Mesenchymal stem cell (in vitro differentiated cells and primary cell): ENCODE data around the gene FRMD8.

Source experiments
- DNase-seq: peaks from one replicate; pipeline ENCODE4 v3.0.0-alpha.2; 2013
- H2AFZ ChIP-seq: one replicate; pipeline ENCODE4 v1.6.1; 2013; ENCODE audit warnings: low read depth, mild to moderate bottlenecking, control low read depth, inconsistent platforms, low read length, moderate library complexity
- H2AK5ac ChIP-seq: 2 replicates; pipeline ENCODE4 v1.6.1; 2013; ENCODE audit warnings: low read length, moderate library complexity, mild to moderate bottlenecking, inconsistent platforms; ENCODE audit not compliant: severe bottlenecking
- H2BK120ac ChIP-seq: one replicate; pipeline ENCODE4 v1.6.1; 2013; ENCODE audit warnings: low read depth, mild to moderate bottlenecking, inconsistent platforms, low read length, moderate library complexity
- H2BK12ac ChIP-seq, 2 experiments: one replicate each; pipeline ENCODE4 v1.6.1; 2013; ENCODE audit warnings: inconsistent platforms in 2 of 2, low read length in 2 of 2, mild to moderate bottlenecking in 2 of 2, moderate library complexity in 2 of 2, control low read depth in 1 of 2
- H2BK15ac ChIP-seq: one replicate; pipeline ENCODE4 v1.6.1; 2013; ENCODE audit warnings: mild to moderate bottlenecking, low read depth, inconsistent platforms; ENCODE audit not compliant: poor library complexity, severe bottlenecking
- H2BK5ac ChIP-seq: 2 replicates; pipeline ENCODE4 v1.6.1; 2013; ENCODE audit warnings: low read depth, mild to moderate bottlenecking, low read length, control low read depth, inconsistent platforms; ENCODE audit not compliant: poor library complexity, severe bottlenecking
- H3K14ac ChIP-seq, 2 experiments: one replicate each; pipeline ENCODE4 v1.6.1; 2013; ENCODE audit warnings: inconsistent platforms in 2 of 2, low read length in 2 of 2, control low read depth in 1 of 2, mild to moderate bottlenecking in 1 of 2, moderate library complexity in 1 of 2
- H3K18ac ChIP-seq, 2 experiments: one replicate each; pipeline ENCODE4 v1.6.1; 2013; ENCODE audit warnings: inconsistent platforms in 2 of 2, low read length in 2 of 2, control low read depth in 1 of 2, low read depth in 1 of 2, mild to moderate bottlenecking in 1 of 2
- H3K23ac ChIP-seq, 2 experiments: one replicate each; pipeline ENCODE4 v1.6.1; 2013; ENCODE audit warnings: inconsistent platforms in 2 of 2, low read length in 2 of 2, mild to moderate bottlenecking in 2 of 2, moderate library complexity in 2 of 2, control low read depth in 1 of 2
- H3K27ac ChIP-seq: 2 replicates; pipeline ENCODE4 v1.5.1; 2013; ENCODE audit warnings: mild to moderate bottlenecking, moderate library complexity, low read length, control low read depth, inconsistent platforms; ENCODE audit not compliant: poor library complexity, severe bottlenecking
- H3K27me3 ChIP-seq, 2 experiments: 2 replicates each; pipeline versions ENCODE4 v1.6.1 to v1.7.0; 2013; ENCODE audit warnings: low read length in 2 of 2, mild to moderate bottlenecking in 2 of 2, moderate library complexity in 2 of 2, control low read depth in 1 of 2, inconsistent platforms in 1 of 2; ENCODE audit not compliant: control insufficient read depth in 1 of 2, insufficient read depth in 1 of 2
- H3K36me3 ChIP-seq, 2 experiments: 2 replicates each; pipeline versions ENCODE4 v1.6.1 to v1.7.0; 2013; ENCODE audit warnings: low read length in 2 of 2, control low read depth in 1 of 2, inconsistent platforms in 1 of 2, low read depth in 1 of 2, mild to moderate bottlenecking in 1 of 2; ENCODE audit not compliant: insufficient read depth in 2 of 2, control insufficient read depth in 1 of 2
- H3K4ac ChIP-seq, 2 experiments: one replicate each; pipeline ENCODE4 v1.6.1; 2013; ENCODE audit warnings: inconsistent platforms in 2 of 2, low read length in 2 of 2, mild to moderate bottlenecking in 2 of 2, moderate library complexity in 2 of 2, control low read depth in 1 of 2, low read depth in 1 of 2
- H3K4me1 ChIP-seq: 2 replicates; pipeline ENCODE4 v1.6.1; 2013; ENCODE audit warnings: low read depth, low read length, control low read depth; ENCODE audit not compliant: control insufficient read depth, insufficient read depth
- H3K4me2 ChIP-seq: 2 replicates; pipeline ENCODE4 v1.6.1; 2013; ENCODE audit warnings: low read length, mild to moderate bottlenecking, inconsistent platforms; ENCODE audit not compliant: poor library complexity, severe bottlenecking
- H3K4me3 ChIP-seq, 2 experiments: 2 replicates each; pipeline versions ENCODE4 v1.5.1 to v1.7.0; 2013; ENCODE audit warnings: low read length in 2 of 2, mild to moderate bottlenecking in 2 of 2, control low read depth in 1 of 2, low read depth in 1 of 2; ENCODE audit not compliant: insufficient read depth in 1 of 2
- H3K79me1 ChIP-seq: replicated peaks from 2 replicates; pipeline ENCODE4 v1.6.1; 2013; ENCODE audit warnings: mild to moderate bottlenecking, control low read depth, low read length, inconsistent platforms; ENCODE audit not compliant: poor library complexity, severe bottlenecking
- H3K9ac ChIP-seq: 2 replicates; pipeline ENCODE4 v1.7.0; 2013; ENCODE audit warnings: mild to moderate bottlenecking, low read length, moderate library complexity
- H3K9me3 ChIP-seq: 2 replicates; pipeline ENCODE4 v1.7.0; 2013; ENCODE audit warnings: mild to moderate bottlenecking, low read length; ENCODE audit not compliant: control insufficient read depth
- H4K8ac ChIP-seq: one replicate; pipeline ENCODE4 v1.6.1; 2013; ENCODE audit warnings: inconsistent platforms, mild to moderate bottlenecking, low read length, moderate library complexity
- H4K91ac ChIP-seq: one replicate; pipeline ENCODE4 v1.6.1; 2013; ENCODE audit warnings: mild to moderate bottlenecking, low read length, inconsistent platforms
- WGBS: methylation state at CpG from one replicate; pipeline ENCODE4 v1.1.7; 2013; ENCODE audit warnings: mixed read lengths; 5-methylcytosine and 5-hydroxymethylcytosine counted together

FRMD8 gene

GRCh38 chr11:65399845-65400244, 13.4 kb downstream of the FRMD8 start:
- Histone ChIP-seq H2AK5ac (no peak overlapping the region), H3K14ac (no peak overlapping the region), H2BK15ac (no peak overlapping the region), H3K4me2 (no peak overlapping the region), H3K27ac (no peak overlapping the region), H4K91ac (no peak overlapping the region), H3K27me3 (no peaks in the 10 kb centered on the region), H4K8ac (no peak overlapping the region), H3K79me1 (peaks cover 51% of the 10 kb centered on the region), H2AFZ (no peak overlapping the region), H3K36me3 (peaks cover 85 to 87% of the 10 kb centered on the region in 2 experiments), H2BK5ac (no peak overlapping the region), H3K4me1 (peaks cover 7% of the 10 kb centered on the region), H3K9me3 (no peaks in the 10 kb centered on the region), H2BK120ac (no peak overlapping the region), H3K9ac (no peak overlapping the region), H3K18ac (no peak overlapping the region), H2BK12ac (no peak overlapping the region), H3K4ac (no peak overlapping the region), H3K23ac (no peak overlapping the region), H3K4me3 (no peak overlapping the region)
- WGBS, result 96% methylated on average over 10 of the region's 10 CpGs
- DNase-seq, result no peak

GRCh38 chr11:65400307-65401072, 14.1 kb downstream of the FRMD8 start:
- Histone ChIP-seq H3K14ac (no peak overlapping the region), H4K91ac (no peak overlapping the region), H3K23ac (no peak overlapping the region), H2AK5ac (no peak overlapping the region), H2BK15ac (no peak overlapping the region), H3K36me3 (peaks cover 87 to 89% of the 10 kb centered on the region in 2 experiments), H2BK120ac (no peak overlapping the region), H3K79me1 (peaks cover 54% of the 10 kb centered on the region), H2AFZ (no peak overlapping the region), H3K4me2 (no peak overlapping the region), H3K27ac (no peak overlapping the region), H2BK5ac (no peak overlapping the region), H3K4me3 (no peak overlapping the region), H3K4me1 (peaks cover 10% of the 10 kb centered on the region), H3K9me3 (no peaks in the 10 kb centered on the region), H3K9ac (no peak overlapping the region), H4K8ac (no peak overlapping the region), H3K18ac (no peak overlapping the region), H2BK12ac (no peak overlapping the region), H3K4ac (no peak overlapping the region), H3K27me3 (no peaks in the 10 kb centered on the region)
- DNase-seq, result no peak
- 97% methylated on average over 12 of the region's 17 CpGs for WGBS

GRCh38 chr11:65401073-65401802, 14.8 kb downstream of the FRMD8 start:
- no peak overlapping the region for H3K4ac ChIP-seq
- no peak overlapping the region for H3K9ac ChIP-seq
- H3K36me3 ChIP-seq, result peaks cover 84 to 85% of the 10 kb centered on the region in 2 experiments
- no peak overlapping the region for H2AFZ ChIP-seq
- H2BK15ac ChIP-seq, result no peak overlapping the region
- DNase-seq, result no peak
- no peak overlapping the region for H4K8ac ChIP-seq
- no peak overlapping the region for H2BK120ac ChIP-seq
- H3K14ac ChIP-seq, result no peak overlapping the region
- 84% methylated on average over 16 of the region's 16 CpGs for WGBS
- no peak overlapping the region for H3K18ac ChIP-seq
- H4K91ac ChIP-seq, result no peak overlapping the region
- H2BK5ac ChIP-seq, result no peak overlapping the region
- no peak overlapping the region for H3K23ac ChIP-seq
- H2AK5ac ChIP-seq, result no peak overlapping the region
- peaks cover 10% of the 10 kb centered on the region for H3K4me1 ChIP-seq
- H3K27ac ChIP-seq, result no peak overlapping the region
- no peak overlapping the region for H2BK12ac ChIP-seq
- no peaks in the 10 kb centered on the region for H3K9me3 ChIP-seq
- no peak overlapping the region for H3K4me2 ChIP-seq
- H3K4me3 ChIP-seq, result no peak overlapping the region
- H3K79me1 ChIP-seq, result peaks cover 46% of the 10 kb centered on the region
- no peaks in the 10 kb centered on the region for H3K27me3 ChIP-seq

- Histone ChIP-seq H3K14ac (no peak overlapping the region), H3K4ac (no peak overlapping the region), H3K4me2 (no peak overlapping the region), H3K79me1 (peaks cover 43% of the 10 kb centered on the region), H2AFZ (no peak overlapping the region), H2BK120ac (no peak overlapping the region), H3K4me1 (peaks cover 10% of the 10 kb centered on the region), H2BK5ac (no peak overlapping the region), H3K27ac (no peak overlapping the region), H3K4me3 (no peak overlapping the region), H3K9ac (no peak overlapping the region), H3K23ac (no peak overlapping the region), H3K9me3 (no peaks in the 10 kb centered on the region), H3K27me3 (no peaks in the 10 kb centered on the region), H3K36me3 (peaks cover 84 to 85% of the 10 kb centered on the region in 2 experiments), H2BK12ac (no peak overlapping the region), H4K8ac (no peak overlapping the region), H2BK15ac (no peak overlapping the region), H3K18ac (no peak overlapping the region), H2AK5ac (no peak overlapping the region), H4K91ac (no peak overlapping the region)
- no peak for DNase-seq
- WGBS, result 97% methylated on average over 9 of the region's 10 CpGs
These were observed 15.4 kb downstream of the FRMD8 start for GRCh38 chr11:65401803-65402248.
